Liver (tissue), 3 donors: Measurements from ENCODE around the gene COMMD7.

Experiments
- JUND ChIP-seq, 2 donors: IDR thresholded peaks; 2 replicates each; pipeline ENCODE4 v1.6.1; 2016; ENCODE audit warnings: antibody characterized with exemption in 2 of 2
- RAD21 ChIP-seq, 2 donors: IDR thresholded peaks; 2 replicates each; pipeline ENCODE4 v1.6.1; 2016; ENCODE audit warnings: antibody characterized with exemption in 2 of 2, mild to moderate bottlenecking in 2 of 2
- RXRA ChIP-seq, 2 donors: IDR thresholded peaks; 2 replicates each; pipeline ENCODE4 v1.6.1; 2017 to 2018; ENCODE audit warnings: antibody characterized with exemption in 2 of 2, mild to moderate bottlenecking in 1 of 2
- TAF1 ChIP-seq: conservative IDR thresholded peaks from 2 replicates; pipeline ENCODE4 v1.6.1; 2016; ENCODE audit warnings: antibody characterized with exemption, mild to moderate bottlenecking
- TF ChIP-seq, protein P1 (sequence below): fragments of 150-350 bp; IDR thresholded peaks from 2 replicates; pipeline ENCODE4 v1.5.1; 2017; ENCODE audit warnings: improper control_type of control experiment, low read depth, low read length; ENCODE audit not compliant: missing input control
- TF ChIP-seq, protein P2 (sequence below): IDR thresholded peaks from 2 replicates; pipeline ENCODE4 v1.6.1; 2016; ENCODE audit warnings: antibody characterized with exemption
- TF ChIP-seq, protein P3 (sequence below): IDR thresholded peaks from 2 replicates; pipeline ENCODE4 v1.6.1; 2016; ENCODE audit warnings: antibody characterized with exemption, mild to moderate bottlenecking
- donor health status: healthy.
- donor health status: healthy.

DNA sequence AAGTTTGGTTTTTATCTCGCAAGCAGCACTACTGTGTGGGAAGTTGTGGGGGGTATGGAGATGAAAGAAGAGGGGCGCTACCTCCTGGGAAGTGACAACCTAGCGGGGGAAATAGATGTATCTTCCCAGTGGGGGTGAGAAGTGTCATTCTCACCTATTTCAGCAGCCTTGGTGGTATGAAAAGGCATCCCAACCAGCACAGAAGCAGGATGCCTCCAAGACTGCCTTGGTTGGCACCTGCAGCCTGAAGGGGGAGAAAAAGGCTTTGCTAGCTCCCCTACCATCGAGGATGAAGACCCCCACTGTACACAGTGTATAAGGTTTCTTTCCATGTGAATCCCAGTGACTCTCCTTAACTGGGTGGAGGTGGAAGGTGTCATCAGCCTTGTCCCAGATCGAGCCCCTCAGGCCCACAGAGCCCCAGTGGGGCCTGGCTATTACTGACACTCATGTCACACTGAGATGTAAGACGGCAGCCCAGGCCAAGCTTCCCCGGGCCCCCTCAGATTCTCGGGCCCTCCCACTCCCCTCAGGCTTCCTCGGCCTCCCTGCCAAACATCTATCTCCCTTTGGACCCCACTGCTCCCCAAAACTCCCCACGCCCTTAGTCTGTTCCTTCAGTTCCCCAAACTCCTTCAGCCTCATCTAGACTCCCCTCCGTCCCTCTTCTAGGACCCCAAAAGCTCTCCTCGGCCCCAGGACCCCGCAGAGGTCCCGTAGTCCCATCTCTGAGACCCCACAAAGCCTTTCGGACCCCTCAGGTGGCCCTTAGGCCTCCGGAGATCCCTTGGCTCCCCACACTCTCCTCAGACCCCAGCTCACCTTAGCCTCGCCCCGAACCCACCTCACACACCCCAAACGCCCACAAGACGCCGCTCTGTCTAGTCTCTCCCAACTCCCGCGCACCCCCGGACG is 688 bp downstream of the COMMD7 start:
- TF ChIP-seq RXRA (IDR thresholded peaks at IDR 0.05), result no peak
- TF ChIP-seq, protein P1, sequence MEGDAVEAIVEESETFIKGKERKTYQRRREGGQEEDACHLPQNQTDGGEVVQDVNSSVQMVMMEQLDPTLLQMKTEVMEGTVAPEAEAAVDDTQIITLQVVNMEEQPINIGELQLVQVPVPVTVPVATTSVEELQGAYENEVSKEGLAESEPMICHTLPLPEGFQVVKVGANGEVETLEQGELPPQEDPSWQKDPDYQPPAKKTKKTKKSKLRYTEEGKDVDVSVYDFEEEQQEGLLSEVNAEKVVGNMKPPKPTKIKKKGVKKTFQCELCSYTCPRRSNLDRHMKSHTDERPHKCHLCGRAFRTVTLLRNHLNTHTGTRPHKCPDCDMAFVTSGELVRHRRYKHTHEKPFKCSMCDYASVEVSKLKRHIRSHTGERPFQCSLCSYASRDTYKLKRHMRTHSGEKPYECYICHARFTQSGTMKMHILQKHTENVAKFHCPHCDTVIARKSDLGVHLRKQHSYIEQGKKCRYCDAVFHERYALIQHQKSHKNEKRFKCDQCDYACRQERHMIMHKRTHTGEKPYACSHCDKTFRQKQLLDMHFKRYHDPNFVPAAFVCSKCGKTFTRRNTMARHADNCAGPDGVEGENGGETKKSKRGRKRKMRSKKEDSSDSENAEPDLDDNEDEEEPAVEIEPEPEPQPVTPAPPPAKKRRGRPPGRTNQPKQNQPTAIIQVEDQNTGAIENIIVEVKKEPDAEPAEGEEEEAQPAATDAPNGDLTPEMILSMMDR, result no peak
- no peak for TF ChIP-seq JUND (IDR thresholded peaks at IDR 0.05)
- no peak for TF ChIP-seq RAD21 (IDR thresholded peaks at IDR 0.05)
- no peak for TF ChIP-seq TAF1
- TF ChIP-seq, protein P2, sequence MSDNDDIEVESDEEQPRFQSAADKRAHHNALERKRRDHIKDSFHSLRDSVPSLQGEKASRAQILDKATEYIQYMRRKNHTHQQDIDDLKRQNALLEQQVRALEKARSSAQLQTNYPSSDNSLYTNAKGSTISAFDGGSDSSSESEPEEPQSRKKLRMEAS, result no peak
- TF ChIP-seq, protein P3, sequence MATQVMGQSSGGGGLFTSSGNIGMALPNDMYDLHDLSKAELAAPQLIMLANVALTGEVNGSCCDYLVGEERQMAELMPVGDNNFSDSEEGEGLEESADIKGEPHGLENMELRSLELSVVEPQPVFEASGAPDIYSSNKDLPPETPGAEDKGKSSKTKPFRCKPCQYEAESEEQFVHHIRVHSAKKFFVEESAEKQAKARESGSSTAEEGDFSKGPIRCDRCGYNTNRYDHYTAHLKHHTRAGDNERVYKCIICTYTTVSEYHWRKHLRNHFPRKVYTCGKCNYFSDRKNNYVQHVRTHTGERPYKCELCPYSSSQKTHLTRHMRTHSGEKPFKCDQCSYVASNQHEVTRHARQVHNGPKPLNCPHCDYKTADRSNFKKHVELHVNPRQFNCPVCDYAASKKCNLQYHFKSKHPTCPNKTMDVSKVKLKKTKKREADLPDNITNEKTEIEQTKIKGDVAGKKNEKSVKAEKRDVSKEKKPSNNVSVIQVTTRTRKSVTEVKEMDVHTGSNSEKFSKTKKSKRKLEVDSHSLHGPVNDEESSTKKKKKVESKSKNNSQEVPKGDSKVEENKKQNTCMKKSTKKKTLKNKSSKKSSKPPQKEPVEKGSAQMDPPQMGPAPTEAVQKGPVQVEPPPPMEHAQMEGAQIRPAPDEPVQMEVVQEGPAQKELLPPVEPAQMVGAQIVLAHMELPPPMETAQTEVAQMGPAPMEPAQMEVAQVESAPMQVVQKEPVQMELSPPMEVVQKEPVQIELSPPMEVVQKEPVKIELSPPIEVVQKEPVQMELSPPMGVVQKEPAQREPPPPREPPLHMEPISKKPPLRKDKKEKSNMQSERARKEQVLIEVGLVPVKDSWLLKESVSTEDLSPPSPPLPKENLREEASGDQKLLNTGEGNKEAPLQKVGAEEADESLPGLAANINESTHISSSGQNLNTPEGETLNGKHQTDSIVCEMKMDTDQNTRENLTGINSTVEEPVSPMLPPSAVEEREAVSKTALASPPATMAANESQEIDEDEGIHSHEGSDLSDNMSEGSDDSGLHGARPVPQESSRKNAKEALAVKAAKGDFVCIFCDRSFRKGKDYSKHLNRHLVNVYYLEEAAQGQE, result no peak
